GM12892 (cell line): Measurements from ENCODE around the gene ST3GAL3.

Experiments
- DNase-seq: peaks from one replicate; pipeline ENCODE4 v3.0.0; 2011; ENCODE audit not compliant: insufficient read length
- FAIRE-seq: peaks from 2 replicates; lab custom pipeline; 2011; peaks lifted over from hg19 to GRCh38; lab: Jason Lieb, UNC
- POLR2A ChIP-seq: IDR thresholded peaks from 2 replicates; pipeline ENCODE4 v1.6.1; 2011; ENCODE audit warnings: low read depth, low read length, control low read depth
- POLR2AphosphoS5 ChIP-seq: IDR thresholded peaks from 2 replicates; pipeline ENCODE4 v1.6.1; 2011; ENCODE audit warnings: low read depth, low read length, control low read depth
- TAF1 ChIP-seq: IDR thresholded peaks from 2 replicates; pipeline ENCODE4 v1.6.1; 2011; ENCODE audit warnings: low read depth, mild to moderate bottlenecking, control low read depth, low read length, borderline replicate concordance

The ST3GAL3 gene

GRCh38 chr1:43783096-43783670, 75.8 kb downstream of the ST3GAL3 start:
- no peak for DNase-seq
- peak; percentile 27 for FAIRE-seq
- no peak for TF ChIP-seq TAF1
- TF ChIP-seq POLR2AphosphoS5 = no peak
- TF ChIP-seq POLR2A = no peak

GRCh38 chr1:43783671-43784205, 76.4 kb downstream of the ST3GAL3 start:
- FAIRE-seq = no peak
- TF ChIP-seq TAF1 (no peak), POLR2A (no peak), POLR2AphosphoS5 (no peak)
- no peak for DNase-seq

- TF ChIP-seq TAF1 = no peak
- TF ChIP-seq POLR2A = no peak
- TF ChIP-seq POLR2AphosphoS5 = no peak
- FAIRE-seq (no peak), DNase-seq (no peak)
Measured at GRCh38 chr1:43786201-43786958, 79.0 kb downstream of the ST3GAL3 start.

GRCh38 chr1:43786960-43787359, 79.6 kb downstream of the ST3GAL3 start:
- TF ChIP-seq TAF1 (no peak), POLR2A (no peak), POLR2AphosphoS5 (no peak)
- DNase-seq = no peak
- no peak for FAIRE-seq

- FAIRE-seq (no peak), DNase-seq (no peak)
- TF ChIP-seq POLR2AphosphoS5 (no peak), POLR2A (no peak), TAF1 (no peak)
Measured at GRCh38 chr1:43789604-43790550, 82.5 kb downstream of the ST3GAL3 start.

- FAIRE-seq (no peak), DNase-seq (no peak)
- no peak for TF ChIP-seq POLR2A
- TF ChIP-seq TAF1 = no peak
- no peak for TF ChIP-seq POLR2AphosphoS5
Measured at GRCh38 chr1:43791243-43791642, 83.9 kb downstream of the ST3GAL3 start.

- no peak for TF ChIP-seq POLR2AphosphoS5
- TF ChIP-seq POLR2A = no peak
- no peak for TF ChIP-seq TAF1
- DNase-seq (no peak), FAIRE-seq (no peak)
Measured at GRCh38 chr1:43796111-43796581, 88.8 kb downstream of the ST3GAL3 start.

- DNase-seq = no peak
- TF ChIP-seq POLR2A (no peak), TAF1 (no peak), POLR2AphosphoS5 (no peak)
- no peak for FAIRE-seq
Measured at GRCh38 chr1:43797891-43798290, 90.6 kb downstream of the ST3GAL3 start.

GRCh38 chr1:43799656-43800635, 92.6 kb downstream of the ST3GAL3 start:
- FAIRE-seq (no peak), DNase-seq (no peak)
- TF ChIP-seq TAF1 (no peak), POLR2AphosphoS5 (no peak), POLR2A (no peak)

- no peak for DNase-seq
- no peak for FAIRE-seq
- no peak for TF ChIP-seq TAF1
- TF ChIP-seq POLR2A = no peak
Measured at GRCh38 chr1:43800771-43801170, 93.4 kb downstream of the ST3GAL3 start.

GRCh38 chr1:43801203-43801602, 93.9 kb downstream of the ST3GAL3 start:
- no peak for DNase-seq
- TF ChIP-seq POLR2AphosphoS5 = no peak
- TF ChIP-seq POLR2A = no peak
- TF ChIP-seq TAF1 = no peak
- no peak for FAIRE-seq
